ENCODE data around the gene CHD6. TPM values are rescaled to one million over a fixed set of nuclear protein-coding genes. Genes with fewer than 3 reads are reported as not detected.

The CHD6 gene
- polyA plus RNA-seq, 1 donor (not counting 4 experiments of a cell fraction or from before 2014, with no cell fraction given), result 6.8 TPM

- H3K4me1 ChIP-seq (ENCODE audit: control insufficient read depth, extremely low read depth, insufficient read depth, low read length), result no peaks in the 10 kb centered on the region
- H3K4me2 ChIP-seq (ENCODE audit: control insufficient read depth, extremely low read depth, insufficient read depth, low read depth, low read length), result no peak overlapping the region
- dilution Hi-C loops (cut with MboI; ENCODE audit: extremely low pct_ligation_motif_present, low sequenced_read_pairs), result no loop called here
- no peaks in the 10 kb centered on the region for H4K20me1 ChIP-seq (ENCODE audit: control insufficient read depth, extremely low read depth, insufficient read depth, low read length)
- no peak overlapping the region for H2AFZ ChIP-seq (ENCODE audit: control insufficient read depth, low read length)
- no peak overlapping the region for H3K9ac ChIP-seq (ENCODE audit: control insufficient read depth, extremely low read depth, insufficient read depth, low read length)
- no peaks in the 10 kb centered on the region for H3K27me3 ChIP-seq (ENCODE audit: control insufficient read depth, extremely low read depth, insufficient read depth, low read length)
- no peaks in the 10 kb centered on the region for H3K9me1 ChIP-seq (ENCODE audit: control insufficient read depth, extremely low read depth, insufficient read depth, low read length)
- TF ChIP-seq CTCF (optimal IDR thresholded peaks at IDR 0.05 in 1 of 3, IDR thresholded peaks at IDR 0.05 in 1 of 3, conservative IDR thresholded peaks at IDR 0.05 in 1 of 3; ENCODE audit: extremely low read depth in 1 of 3, insufficient read depth in 2 of 3, low read length in 3 of 3) (no peak), EZH2 (IDR thresholded peaks at IDR 0.05; ENCODE audit: low read length) (no peak)
- H3K79me2 ChIP-seq (ENCODE audit: control insufficient read depth, insufficient read depth, low read length), result no peaks in the 10 kb centered on the region
- H3K27ac ChIP-seq (ENCODE audit: control insufficient read depth, insufficient read depth, low read length), result no peak overlapping the region
- FAIRE-seq (no peak), DNase-seq (ENCODE audit: low read depth, low spot score) (no peak)
- no peaks in the 10 kb centered on the region for H3K9me3 ChIP-seq (ENCODE audit: control insufficient read depth, low read depth, low read length)
- H3K4me3 ChIP-seq (ENCODE audit: control insufficient read depth in 2 of 3, extremely low read depth in 1 of 3, insufficient read depth in 2 of 3, low read depth in 1 of 3, low read length in 3 of 3), result no peak overlapping the region
- peaks cover 24 to 39% of the 10 kb centered on the region in 2 experiments for H3K36me3 ChIP-seq (ENCODE audit: control insufficient read depth in 2 of 2, extremely low read depth in 1 of 2, insufficient read depth in 2 of 2, low read length in 2 of 2)
Observed at GRCh38 chr20:41358230-41358629, 259.9 kb downstream of the CHD6 start.

- FAIRE-seq (no peak), DNase-seq (ENCODE audit: low read depth, low spot score) (no peak)
- Histone ChIP-seq H4K20me1 (ENCODE audit: control insufficient read depth, extremely low read depth, insufficient read depth, low read length) (no peaks in the 10 kb centered on the region), H3K27me3 (ENCODE audit: control insufficient read depth, extremely low read depth, insufficient read depth, low read length) (no peaks in the 10 kb centered on the region), H3K4me3 (ENCODE audit: control insufficient read depth in 2 of 3, extremely low read depth in 1 of 3, insufficient read depth in 2 of 3, low read depth in 1 of 3, low read length in 3 of 3) (no peak overlapping the region), H3K27ac (ENCODE audit: control insufficient read depth, insufficient read depth, low read length) (no peak overlapping the region), H3K36me3 (ENCODE audit: control insufficient read depth in 2 of 2, extremely low read depth in 1 of 2, insufficient read depth in 2 of 2, low read length in 2 of 2) (peaks cover 24 to 43% of the 10 kb centered on the region in 2 experiments), H3K9me3 (ENCODE audit: control insufficient read depth, low read depth, low read length) (no peaks in the 10 kb centered on the region), H3K9ac (ENCODE audit: control insufficient read depth, extremely low read depth, insufficient read depth, low read length) (no peak overlapping the region), H3K4me2 (ENCODE audit: control insufficient read depth, extremely low read depth, insufficient read depth, low read depth, low read length) (no peak overlapping the region), H3K79me2 (ENCODE audit: control insufficient read depth, insufficient read depth, low read length) (no peaks in the 10 kb centered on the region), H3K9me1 (ENCODE audit: control insufficient read depth, extremely low read depth, insufficient read depth, low read length) (no peaks in the 10 kb centered on the region), H2AFZ (ENCODE audit: control insufficient read depth, low read length) (no peak overlapping the region), H3K4me1 (ENCODE audit: control insufficient read depth, extremely low read depth, insufficient read depth, low read length) (no peaks in the 10 kb centered on the region)
- dilution Hi-C loops (cut with MboI; ENCODE audit: extremely low pct_ligation_motif_present, low sequenced_read_pairs), result no loop called here
- TF ChIP-seq EZH2 (IDR thresholded peaks at IDR 0.05; ENCODE audit: low read length) (no peak), CTCF (optimal IDR thresholded peaks at IDR 0.05 in 1 of 3, IDR thresholded peaks at IDR 0.05 in 1 of 3, conservative IDR thresholded peaks at IDR 0.05 in 1 of 3; ENCODE audit: extremely low read depth in 1 of 3, insufficient read depth in 2 of 3, low read length in 3 of 3) (peak in 1 of 3 experiments; percentile 11)
Observed at GRCh38 chr20:41357424-41358163, 260.6 kb downstream of the CHD6 start.

Measured in keratinocyte (primary cell).